Neural cell (in vitro differentiated cells): Measurements from ENCODE around the gene NUP98.

Experiments
- CTCF ChIP-seq: fragments of 450-650 bp; IDR thresholded peaks from 2 replicates; pipeline ENCODE4 v1.5.1; 2014; ENCODE audit warnings: antibody characterized with exemption, mild to moderate bottlenecking, moderate library complexity; ENCODE audit not compliant: poor library complexity, severe bottlenecking
- EZH2 ChIP-seq: fragments of 200-600, 300-800 bp; shearing (Covaris generic), sonication (generic); IDR thresholded peaks from 2 replicates; pipeline ENCODE4 v1.6.1; 2014; ENCODE audit warnings: antibody characterized with exemption, low read length, borderline replicate concordance, mild to moderate bottlenecking; ENCODE audit not compliant: insufficient read depth, poor library complexity, severe bottlenecking
- POLR2AphosphoS5 ChIP-seq: IDR thresholded peaks from 2 replicates; pipeline ENCODE4 v1.6.1; 2012
- RAD21 ChIP-seq: fragments of 450-650 bp; conservative IDR thresholded peaks from 2 replicates; pipeline ENCODE4 v1.6.1; 2014; ENCODE audit warnings: antibody characterized with exemption, mild to moderate bottlenecking, moderate library complexity

- TF ChIP-seq CTCF = no peak
- TF ChIP-seq POLR2AphosphoS5 = no peak
- TF ChIP-seq EZH2 = no peak
- TF ChIP-seq RAD21 = no peak
Measured at GRCh38 chr11:3840004-3840869, 42.9 kb upstream of the NUP98 start.
